SK-N-SH treated with all-trans-retinoic acid at 6 μM for 48 hours (cell line): ENCODE measurements around the gene SLC12A8.

Source experiments
- ATAC-seq: fragments of 200-7000 bp; cut with Tn5 transposase; 3 replicates; pipeline ENCODE4 v1.9.1; 2020; ENCODE audit warnings: mild to moderate bottlenecking, moderate library complexity
- BACH2 ChIP-seq: fragments of 250-450 bp; sonication (Bioruptor Pico); IDR thresholded peaks from 2 replicates; pipeline ENCODE4 v1.9.0; 2021; ENCODE audit warnings: mild to moderate bottlenecking, borderline replicate concordance
- ESRRG ChIP-seq: fragments of 250-450 bp; sonication (Bioruptor Pico); IDR thresholded peaks from 2 replicates; pipeline ENCODE4 v1.6.1; 2021; ENCODE audit warnings: mild to moderate bottlenecking
- GLIS3 ChIP-seq: fragments of 250-450 bp; sonication (Bioruptor Pico); IDR thresholded peaks from 2 replicates; pipeline ENCODE4 v1.5.0; 2020; ENCODE audit warnings: mild to moderate bottlenecking, moderate library complexity
- ISL1 ChIP-seq: fragments of 250-450 bp; sonication (Bioruptor Pico); IDR thresholded peaks from 2 replicates; pipeline ENCODE4 v2.1.2; 2022; ENCODE audit warnings: mild to moderate bottlenecking, moderate library complexity
- OSR1 ChIP-seq: fragments of 250-450 bp; sonication (Bioruptor Pico); IDR thresholded peaks from 2 replicates; pipeline ENCODE4 v1.8.0; 2022; ENCODE audit warnings: moderate library complexity, mild to moderate bottlenecking, inconsistent platforms
- PPARA ChIP-seq: fragments of 250-450 bp; sonication (Bioruptor Pico); IDR thresholded peaks from 2 replicates; pipeline ENCODE4 v1.5.0; 2020; ENCODE audit warnings: mild to moderate bottlenecking, borderline replicate concordance
- SNAI2 ChIP-seq: fragments of 250-450 bp; sonication (Bioruptor Pico); IDR thresholded peaks from 2 replicates; pipeline ENCODE4 v1.5.0; 2020; ENCODE audit warnings: mild to moderate bottlenecking, moderate library complexity
- TCF4 ChIP-seq: fragments of 250-450 bp; sonication (Bioruptor Pico); IDR thresholded peaks from 2 replicates; pipeline ENCODE4 v1.8.0; 2021; ENCODE audit warnings: mild to moderate bottlenecking, moderate library complexity, borderline replicate concordance
- TOX ChIP-seq: fragments of 250-450 bp; sonication (Bioruptor Pico); IDR thresholded peaks from 2 replicates; pipeline ENCODE4 v1.8.0; 2021; ENCODE audit warnings: mild to moderate bottlenecking, moderate library complexity, borderline replicate concordance
- TSHZ2 ChIP-seq: fragments of 250-450 bp; sonication (Bioruptor Pico); IDR thresholded peaks from 2 replicates; pipeline ENCODE4 v1.5.0; 2020; ENCODE audit warnings: mild to moderate bottlenecking, moderate library complexity
- ZC3H10 ChIP-seq: fragments of 250-450 bp; sonication (Bioruptor Pico); IDR thresholded peaks from 2 replicates; pipeline ENCODE4 v1.5.1; 2021; ENCODE audit warnings: mild to moderate bottlenecking, moderate library complexity
- ZFP30 ChIP-seq: fragments of 450-650 bp; formaldehyde crosslinking; IDR thresholded peaks from 2 replicates; pipeline ENCODE4 v1.5.0; 2022; ENCODE audit warnings: mild to moderate bottlenecking, moderate library complexity
- ZNF70 ChIP-seq: fragments of 450-650 bp; formaldehyde crosslinking; IDR thresholded peaks from 2 replicates; pipeline ENCODE4 v1.5.0; 2020; ENCODE audit warnings: mild to moderate bottlenecking, moderate library complexity
- ZNF8 ChIP-seq: fragments of 450-650 bp; formaldehyde crosslinking; IDR thresholded peaks from 2 replicates; pipeline ENCODE4 v1.5.0; 2020; ENCODE audit warnings: mild to moderate bottlenecking, moderate library complexity
- TF ChIP-seq, protein P1 (sequence below): fragments of 250-450 bp; sonication (Bioruptor Pico); IDR thresholded peaks from 2 replicates; pipeline ENCODE4 v1.8.0; 2020; ENCODE audit warnings: mild to moderate bottlenecking, moderate library complexity, borderline replicate concordance
- TF ChIP-seq, protein P2 (sequence below): fragments of 250-450 bp; sonication (Bioruptor Pico); IDR thresholded peaks from 2 replicates; pipeline ENCODE4 v1.5.1; 2021; ENCODE audit warnings: mild to moderate bottlenecking, moderate library complexity

SLC12A8 gene

DNA sequence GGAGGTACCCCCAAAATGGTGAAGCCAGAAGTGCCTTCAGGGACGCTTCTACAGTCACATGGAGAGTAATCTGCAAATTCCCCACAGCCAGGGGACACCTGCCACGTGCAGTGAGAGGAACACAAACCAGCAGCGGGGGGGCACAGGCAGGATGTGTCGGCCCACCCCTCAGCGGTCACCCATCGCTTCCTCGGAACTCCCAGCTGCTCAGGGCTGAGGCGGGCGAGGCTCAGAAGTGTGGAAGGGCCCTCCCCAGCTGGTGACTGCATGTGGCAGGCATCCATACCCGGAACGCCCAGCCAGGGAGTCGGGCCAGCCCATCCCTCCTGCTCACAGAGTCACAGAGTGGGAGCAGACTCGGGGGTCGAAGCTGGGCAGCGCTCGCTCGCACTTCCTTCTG is 63.7 kb downstream of the SLC12A8 start:
- TF ChIP-seq SNAI2 (CRISPR knock-in tag) (no peak), ISL1 (CRISPR knock-in tag) (no peak), TOX (CRISPR knock-in tag) (no peak), PPARA (CRISPR knock-in tag) (no peak), TSHZ2 (CRISPR knock-in tag) (no peak), TCF4 (CRISPR knock-in tag) (no peak), ZFP30 (CRISPR knock-in tag) (no peak)
- ATAC-seq: no peak

DNA sequence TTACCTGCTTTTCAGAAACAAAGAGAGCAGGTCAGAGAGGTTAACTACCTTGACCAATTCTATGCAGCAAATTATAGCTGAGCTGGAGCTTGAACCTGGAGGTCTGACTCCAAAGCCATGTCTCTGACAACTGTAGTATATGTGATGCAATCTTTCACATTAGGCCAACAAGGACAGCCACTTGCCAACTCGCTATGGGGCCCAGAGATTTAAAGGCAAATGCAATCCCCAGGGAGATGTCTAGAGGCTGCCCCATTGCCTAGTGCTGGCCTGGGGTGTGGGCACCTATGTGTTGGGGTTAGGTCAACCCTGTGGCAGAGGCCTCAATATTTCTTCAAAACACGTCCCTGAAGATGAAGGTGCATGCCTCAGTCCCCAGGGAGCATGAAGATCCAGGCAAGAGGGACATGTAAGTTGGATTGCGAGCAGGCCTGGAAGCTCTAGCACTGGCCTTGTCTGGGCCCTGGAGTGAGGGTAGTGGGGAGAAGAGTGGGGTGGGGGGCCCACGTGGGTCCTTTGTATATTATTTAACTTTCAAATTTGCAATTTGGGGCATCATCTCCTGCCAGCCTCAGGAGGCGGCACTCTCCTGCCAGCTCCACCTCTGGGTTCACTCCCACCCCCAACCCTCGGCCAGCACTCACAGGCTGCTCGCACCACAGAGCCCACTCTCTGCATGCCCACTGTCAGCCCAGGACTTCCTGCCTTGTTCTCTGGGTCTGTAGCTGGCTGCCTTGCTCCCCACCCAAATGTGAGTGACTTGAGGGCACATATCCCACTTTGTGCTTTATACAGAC is 64.3 kb downstream of the SLC12A8 start:
- ATAC-seq: no peak
- TF ChIP-seq ZC3H10 (CRISPR knock-in tag): no peak
- TF ChIP-seq ESRRG (CRISPR knock-in tag): no peak
- TF ChIP-seq TOX (CRISPR knock-in tag): no peak
- TF ChIP-seq ZFP30 (CRISPR knock-in tag): no peak
- TF ChIP-seq PPARA (CRISPR knock-in tag): no peak
- no peak for TF ChIP-seq ZNF8
- TF ChIP-seq ZNF70 (CRISPR knock-in tag): no peak
- TF ChIP-seq, protein P1, sequence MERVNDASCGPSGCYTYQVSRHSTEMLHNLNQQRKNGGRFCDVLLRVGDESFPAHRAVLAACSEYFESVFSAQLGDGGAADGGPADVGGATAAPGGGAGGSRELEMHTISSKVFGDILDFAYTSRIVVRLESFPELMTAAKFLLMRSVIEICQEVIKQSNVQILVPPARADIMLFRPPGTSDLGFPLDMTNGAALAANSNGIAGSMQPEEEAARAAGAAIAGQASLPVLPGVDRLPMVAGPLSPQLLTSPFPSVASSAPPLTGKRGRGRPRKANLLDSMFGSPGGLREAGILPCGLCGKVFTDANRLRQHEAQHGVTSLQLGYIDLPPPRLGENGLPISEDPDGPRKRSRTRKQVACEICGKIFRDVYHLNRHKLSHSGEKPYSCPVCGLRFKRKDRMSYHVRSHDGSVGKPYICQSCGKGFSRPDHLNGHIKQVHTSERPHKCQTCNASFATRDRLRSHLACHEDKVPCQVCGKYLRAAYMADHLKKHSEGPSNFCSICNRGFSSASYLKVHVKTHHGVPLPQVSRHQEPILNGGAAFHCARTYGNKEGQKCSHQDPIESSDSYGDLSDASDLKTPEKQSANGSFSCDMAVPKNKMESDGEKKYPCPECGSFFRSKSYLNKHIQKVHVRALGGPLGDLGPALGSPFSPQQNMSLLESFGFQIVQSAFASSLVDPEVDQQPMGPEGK (CRISPR knock-in tag): no peak
- TF ChIP-seq, protein P2, sequence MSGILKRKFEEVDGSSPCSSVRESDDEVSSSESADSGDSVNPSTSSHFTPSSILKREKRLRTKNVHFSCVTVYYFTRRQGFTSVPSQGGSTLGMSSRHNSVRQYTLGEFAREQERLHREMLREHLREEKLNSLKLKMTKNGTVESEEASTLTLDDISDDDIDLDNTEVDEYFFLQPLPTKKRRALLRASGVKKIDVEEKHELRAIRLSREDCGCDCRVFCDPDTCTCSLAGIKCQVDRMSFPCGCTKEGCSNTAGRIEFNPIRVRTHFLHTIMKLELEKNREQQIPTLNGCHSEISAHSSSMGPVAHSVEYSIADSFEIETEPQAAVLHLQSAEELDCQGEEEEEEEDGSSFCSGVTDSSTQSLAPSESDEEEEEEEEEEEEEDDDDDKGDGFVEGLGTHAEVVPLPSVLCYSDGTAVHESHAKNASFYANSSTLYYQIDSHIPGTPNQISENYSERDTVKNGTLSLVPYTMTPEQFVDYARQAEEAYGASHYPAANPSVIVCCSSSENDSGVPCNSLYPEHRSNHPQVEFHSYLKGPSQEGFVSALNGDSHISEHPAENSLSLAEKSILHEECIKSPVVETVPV: no peak
- TF ChIP-seq TSHZ2 (CRISPR knock-in tag): no peak

DNA sequence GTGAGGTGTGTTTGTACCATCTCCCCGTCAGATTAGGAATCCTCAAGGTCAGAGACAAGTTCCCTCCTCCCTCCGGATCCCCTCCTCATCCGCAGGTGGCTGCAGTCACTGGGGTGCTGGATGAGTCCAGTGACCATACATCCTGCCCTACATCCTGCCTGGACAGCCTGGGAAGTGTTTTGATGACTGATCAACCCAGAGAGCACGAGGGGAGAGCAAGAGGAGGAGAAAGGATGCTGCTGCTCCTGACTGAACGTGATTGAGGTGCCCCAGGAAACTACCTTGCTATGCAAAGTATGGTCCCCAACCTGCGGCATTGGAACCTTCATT is 65.1 kb downstream of the SLC12A8 start:
- TF ChIP-seq TOX (CRISPR knock-in tag): no peak
- TF ChIP-seq TSHZ2 (CRISPR knock-in tag): no peak
- TF ChIP-seq ZC3H10 (CRISPR knock-in tag): no peak
- TF ChIP-seq GLIS3 (CRISPR knock-in tag): no peak
- no peak for TF ChIP-seq SNAI2 (CRISPR knock-in tag)
- no peak for TF ChIP-seq PPARA (CRISPR knock-in tag)
- no peak for TF ChIP-seq ESRRG (CRISPR knock-in tag)
- no peak for TF ChIP-seq ZNF70 (CRISPR knock-in tag)
- TF ChIP-seq ISL1 (CRISPR knock-in tag): no peak
- TF ChIP-seq OSR1 (CRISPR knock-in tag): no peak
- no peak for TF ChIP-seq BACH2 (CRISPR knock-in tag)
- ATAC-seq: no peak
